Endothelial cell (in vitro differentiated cells): ENCODE data around the gene OXCT1. TPM values are rescaled to one million over a fixed set of nuclear protein-coding genes. Genes with fewer than 3 reads are reported as not detected.

Experiments
- DNase-seq: peaks from one replicate; pipeline ENCODE4 v3.0.0; 2021; ENCODE audit warnings: low spot score
- H3K27ac Mint-ChIP-seq: one replicate; pipeline ENCODE4 v1.8.0; 2021; ENCODE audit warnings: mixed read lengths, inconsistent platforms; ENCODE audit not compliant: unreplicated experiment
- H3K27me3 Mint-ChIP-seq: one replicate; pipeline ENCODE4 v1.8.0; 2021; ENCODE audit warnings: mild to moderate bottlenecking, moderate library complexity, mixed read lengths, inconsistent platforms; ENCODE audit not compliant: unreplicated experiment
- H3K36me3 Mint-ChIP-seq: one replicate; pipeline ENCODE4 v1.8.0; 2021; ENCODE audit warnings: mild to moderate bottlenecking, low read depth, mixed read lengths, inconsistent platforms; ENCODE audit not compliant: unreplicated experiment
- H3K4me1 Mint-ChIP-seq: one replicate; pipeline ENCODE4 v1.8.0; 2021; ENCODE audit warnings: mild to moderate bottlenecking, mixed read lengths, inconsistent platforms; ENCODE audit not compliant: unreplicated experiment
- H3K4me3 Mint-ChIP-seq: one replicate; pipeline ENCODE4 v1.8.0; 2021; ENCODE audit warnings: mild to moderate bottlenecking, mixed read lengths, inconsistent platforms; ENCODE audit not compliant: unreplicated experiment
- H3K9me3 Mint-ChIP-seq: one replicate; pipeline ENCODE4 v1.8.0; 2021; ENCODE audit warnings: mixed read lengths, inconsistent platforms; ENCODE audit not compliant: unreplicated experiment
- total RNA-seq: library from RNA; stranded (reverse); fragmentation: NEBNext Ultra II Directional; extraction: Animal tissue kit (Norgen Biotek cat#: 25700); gene quantifications from one replicate; pipeline ENCODE4 v1.2.1, GENCODE V29; 2021; ENCODE audit not compliant: unreplicated experiment
- TF ChIP-seq, protein P1 (sequence below): fragments of 200-600 bp; sonication (generic); IDR thresholded peaks from one replicate; pipeline ENCODE4 v1.5.0; 2021; ENCODE audit warnings: antibody characterized with exemption; ENCODE audit not compliant: unreplicated experiment

The OXCT1 gene
- total RNA-seq, 1 donor from 2014 or later = 6.5 TPM

DNA sequence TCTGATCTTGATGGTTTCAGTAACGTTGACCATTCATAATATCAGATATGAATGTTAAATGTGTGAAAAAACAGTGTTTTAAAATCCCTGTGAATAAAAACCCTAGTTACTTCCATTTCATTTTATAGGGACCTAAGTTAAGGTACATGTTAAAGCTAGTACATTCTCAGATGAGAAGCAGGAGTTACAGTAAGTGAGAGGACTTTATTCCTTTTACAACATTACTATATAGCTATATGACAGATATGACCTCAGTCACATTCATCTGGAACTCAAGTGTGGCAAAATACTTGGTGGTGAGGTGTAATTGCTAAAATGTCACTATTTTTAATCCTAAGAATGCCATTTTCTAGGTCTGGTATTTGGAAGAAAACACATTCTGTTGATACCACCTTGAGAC lies 96.4 kb downstream of the OXCT1 start:
- H3K27me3 Mint-ChIP-seq = no peaks in the 10 kb centered on the region
- TF ChIP-seq, protein P1, sequence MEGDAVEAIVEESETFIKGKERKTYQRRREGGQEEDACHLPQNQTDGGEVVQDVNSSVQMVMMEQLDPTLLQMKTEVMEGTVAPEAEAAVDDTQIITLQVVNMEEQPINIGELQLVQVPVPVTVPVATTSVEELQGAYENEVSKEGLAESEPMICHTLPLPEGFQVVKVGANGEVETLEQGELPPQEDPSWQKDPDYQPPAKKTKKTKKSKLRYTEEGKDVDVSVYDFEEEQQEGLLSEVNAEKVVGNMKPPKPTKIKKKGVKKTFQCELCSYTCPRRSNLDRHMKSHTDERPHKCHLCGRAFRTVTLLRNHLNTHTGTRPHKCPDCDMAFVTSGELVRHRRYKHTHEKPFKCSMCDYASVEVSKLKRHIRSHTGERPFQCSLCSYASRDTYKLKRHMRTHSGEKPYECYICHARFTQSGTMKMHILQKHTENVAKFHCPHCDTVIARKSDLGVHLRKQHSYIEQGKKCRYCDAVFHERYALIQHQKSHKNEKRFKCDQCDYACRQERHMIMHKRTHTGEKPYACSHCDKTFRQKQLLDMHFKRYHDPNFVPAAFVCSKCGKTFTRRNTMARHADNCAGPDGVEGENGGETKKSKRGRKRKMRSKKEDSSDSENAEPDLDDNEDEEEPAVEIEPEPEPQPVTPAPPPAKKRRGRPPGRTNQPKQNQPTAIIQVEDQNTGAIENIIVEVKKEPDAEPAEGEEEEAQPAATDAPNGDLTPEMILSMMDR = no peak
- no peak overlapping the region for H3K4me3 Mint-ChIP-seq
- DNase-seq = no peak
- H3K36me3 Mint-ChIP-seq = no peaks in the 10 kb centered on the region
- no peaks in the 10 kb centered on the region for H3K9me3 Mint-ChIP-seq
- no peaks in the 10 kb centered on the region for H3K4me1 Mint-ChIP-seq
- no peak overlapping the region for H3K27ac Mint-ChIP-seq

DNA sequence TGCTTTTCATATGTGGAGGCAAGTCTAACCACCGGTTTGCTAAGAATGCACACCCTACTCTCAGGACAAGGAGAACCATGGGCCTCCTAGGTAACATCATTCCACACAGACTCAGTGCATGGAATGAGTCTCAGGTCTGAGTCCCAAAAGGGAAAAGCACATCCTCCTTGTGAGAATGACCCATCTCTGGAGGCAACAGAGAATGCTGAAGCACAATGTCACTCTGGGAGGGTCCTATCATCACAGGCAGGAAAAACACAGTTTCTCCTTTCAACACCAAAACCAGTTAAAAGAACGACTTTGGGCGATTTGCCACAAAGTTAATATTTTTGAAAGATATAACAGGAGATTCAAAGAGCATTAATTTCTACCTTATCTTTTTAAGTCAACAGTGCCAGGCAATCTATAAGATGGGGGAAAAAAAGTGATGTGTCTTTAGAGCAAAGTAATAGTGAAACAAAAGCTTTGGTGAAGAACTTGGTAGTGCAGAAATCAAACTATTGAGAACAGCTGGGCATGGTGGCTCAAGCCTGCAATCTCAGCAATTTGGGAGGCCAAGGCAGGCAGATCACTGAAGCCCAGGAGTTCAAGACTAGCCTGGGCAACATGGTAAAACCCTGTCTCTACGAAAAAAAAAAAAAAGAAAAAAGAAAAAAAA lies 97.3 kb downstream of the OXCT1 start:
- TF ChIP-seq, protein P1 = no peak
- no peaks in the 10 kb centered on the region for H3K9me3 Mint-ChIP-seq
- H3K4me1 Mint-ChIP-seq = no peaks in the 10 kb centered on the region
- no peak for DNase-seq
- no peaks in the 10 kb centered on the region for H3K27me3 Mint-ChIP-seq
- no peak overlapping the region for H3K4me3 Mint-ChIP-seq
- no peak overlapping the region for H3K27ac Mint-ChIP-seq
- H3K36me3 Mint-ChIP-seq = no peaks in the 10 kb centered on the region

DNA sequence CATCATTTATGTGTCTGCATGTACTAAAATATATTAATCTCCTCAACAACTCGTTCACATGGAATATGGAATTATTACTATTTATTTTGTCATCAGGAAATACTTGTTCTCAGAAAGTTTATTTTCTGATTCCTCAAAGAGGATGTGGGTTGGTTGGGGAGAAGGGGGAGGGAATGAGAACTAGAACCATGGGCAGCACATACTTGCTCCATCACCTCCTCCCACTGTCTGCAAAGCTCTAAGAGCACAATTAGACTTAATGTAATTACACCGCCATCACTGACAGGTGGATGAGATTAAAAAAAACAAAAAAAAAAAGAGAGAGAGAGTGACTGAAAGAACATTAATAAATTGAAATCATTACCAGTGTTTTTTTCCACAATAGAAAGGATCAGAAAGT lies 98.2 kb downstream of the OXCT1 start:
- no peak for DNase-seq
- TF ChIP-seq, protein P1 = no peak
- Mint-ChIP-seq H3K4me1 (no peaks in the 10 kb centered on the region), H3K27me3 (no peaks in the 10 kb centered on the region), H3K4me3 (no peak overlapping the region), H3K36me3 (no peaks in the 10 kb centered on the region), H3K27ac (no peak overlapping the region), H3K9me3 (no peaks in the 10 kb centered on the region)

DNA sequence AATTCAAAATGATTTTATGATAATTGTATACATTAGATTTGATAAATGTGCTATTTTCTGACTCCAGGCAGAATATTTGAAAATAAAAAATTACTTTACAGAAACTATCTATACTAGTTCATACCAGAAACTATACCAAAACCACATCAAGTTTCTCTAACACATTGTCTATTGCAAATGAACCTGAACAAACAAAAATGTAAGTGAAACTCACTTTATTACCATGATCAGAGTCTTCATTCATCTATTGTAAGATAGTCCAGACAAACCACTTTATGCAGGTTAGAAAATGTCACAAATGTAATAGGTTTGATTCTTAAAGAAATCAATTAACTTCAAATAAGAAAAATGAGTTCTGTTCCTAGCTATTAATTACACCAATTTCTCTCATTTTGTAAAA lies 99.4 kb downstream of the OXCT1 start:
- TF ChIP-seq, protein P1 = no peak
- no peaks in the 10 kb centered on the region for H3K27me3 Mint-ChIP-seq
- DNase-seq = no peak
- no peak overlapping the region for H3K27ac Mint-ChIP-seq
- no peaks in the 10 kb centered on the region for H3K9me3 Mint-ChIP-seq
- H3K4me3 Mint-ChIP-seq = no peak overlapping the region
- no peaks in the 10 kb centered on the region for H3K36me3 Mint-ChIP-seq
- H3K4me1 Mint-ChIP-seq = no peaks in the 10 kb centered on the region

DNA sequence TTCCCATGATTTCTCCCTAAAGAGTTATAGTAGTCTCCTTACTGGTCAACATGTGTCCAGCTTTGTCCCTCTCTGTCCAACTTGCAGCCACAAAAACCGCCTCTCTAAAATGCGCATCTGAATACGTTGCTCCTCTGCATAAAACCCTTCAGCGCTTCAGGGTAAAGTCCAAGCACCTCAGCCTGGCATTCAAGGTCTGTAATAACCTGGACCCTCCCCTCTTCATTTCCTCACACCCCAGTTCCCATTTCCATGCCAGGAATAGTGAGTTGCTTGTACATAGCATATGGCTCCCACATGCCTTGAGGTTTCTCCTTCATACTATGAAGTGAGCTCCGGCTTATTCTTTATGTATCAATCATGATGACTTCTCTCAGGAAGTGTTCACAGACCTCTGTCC lies 101.5 kb downstream of the OXCT1 start:
- no peaks in the 10 kb centered on the region for H3K9me3 Mint-ChIP-seq
- no peaks in the 10 kb centered on the region for H3K36me3 Mint-ChIP-seq
- no peak overlapping the region for H3K4me3 Mint-ChIP-seq
- TF ChIP-seq, protein P1 = no peak
- peaks cover 13% of the 10 kb centered on the region for H3K4me1 Mint-ChIP-seq
- no peak for DNase-seq
- no peaks in the 10 kb centered on the region for H3K27me3 Mint-ChIP-seq
- no peak overlapping the region for H3K27ac Mint-ChIP-seq
